Measurements from ENCODE around the gene UST. TPM values are rescaled to one million over a fixed set of nuclear protein-coding genes. Genes with fewer than 3 reads are reported as not detected.

The UST gene
- total RNA-seq, 4 donors from 2014 or later, result 2.3 to 8.4 (median 2.8) TPM

DNA sequence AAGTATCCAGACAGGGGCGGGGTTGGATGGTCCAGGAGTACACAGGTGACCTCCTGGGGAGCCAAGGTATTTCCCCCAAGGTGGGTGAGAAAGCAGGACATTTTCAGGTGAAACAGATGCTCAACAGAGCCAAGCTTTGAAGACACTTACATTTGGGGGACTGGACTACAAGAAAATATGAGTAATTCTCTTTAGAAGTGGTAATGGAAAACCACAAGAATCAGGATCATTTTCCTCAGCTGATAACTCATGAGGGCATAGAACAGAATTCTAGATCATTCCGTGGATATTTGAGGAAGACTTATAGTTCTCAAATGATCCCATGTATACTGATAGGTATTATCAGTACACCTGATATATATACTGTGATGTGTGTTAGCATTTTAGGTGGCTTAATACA is 89.9 kb downstream of the UST start:
- DNase-seq (no peak), ATAC-seq (no peak)
- Histone ChIP-seq H3K36me3 (no peaks in the 10 kb centered on the region), H3K4me1 (no peaks in the 10 kb centered on the region), H3K4me3 (no peak overlapping the region), H3K27ac (no peak overlapping the region), H3K9me3 (no peaks in the 10 kb centered on the region), H3K27me3 (no peaks in the 10 kb centered on the region)
- intact Hi-C loops (cut with DNase I; ENCODE audit: low total_unique reads), result no loop called here
- in situ Hi-C loops (cut with MboI; ENCODE audit: low sequenced_read_pairs in 4 of 4), result no loop called here
- TF ChIP-seq POLR2A (IDR thresholded peaks at IDR 0.05) (no peak), CTCF (IDR thresholded peaks at IDR 0.05 in 4 of 5, conservative IDR thresholded peaks at IDR 0.05 in 1 of 5) (no peak)

DNA sequence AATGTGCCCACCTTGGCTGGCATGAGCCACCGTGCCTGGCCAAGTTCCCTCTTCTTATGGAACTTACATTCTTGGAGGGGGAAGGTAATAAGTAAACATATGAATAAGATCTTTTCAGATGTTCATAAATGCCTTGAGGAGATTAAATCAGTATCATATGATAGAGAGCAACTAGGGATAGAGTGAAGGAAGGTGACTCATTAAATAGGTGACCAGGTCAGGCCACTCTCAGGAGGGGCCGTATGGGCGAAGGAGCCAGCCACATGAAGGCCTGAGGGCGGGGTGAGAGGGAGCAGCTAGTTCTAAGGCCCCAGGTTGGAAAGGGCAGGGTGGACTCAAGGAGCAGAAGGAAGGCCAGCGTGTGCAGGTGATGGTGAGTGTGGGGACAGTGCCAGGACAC is 91.1 kb downstream of the UST start:
- H3K4me3 ChIP-seq, result no peak overlapping the region
- H3K36me3 ChIP-seq, result no peaks in the 10 kb centered on the region
- DNase-seq, result no peak
- no peaks in the 10 kb centered on the region for H3K4me1 ChIP-seq
- in situ Hi-C loops (cut with MboI; ENCODE audit: low sequenced_read_pairs in 4 of 4), result no loop called here
- no peak for TF ChIP-seq POLR2A (IDR thresholded peaks at IDR 0.05)
- no peak for TF ChIP-seq CTCF (IDR thresholded peaks at IDR 0.05 in 4 of 5, conservative IDR thresholded peaks at IDR 0.05 in 1 of 5)
- H3K27ac ChIP-seq, result no peak overlapping the region
- no peaks in the 10 kb centered on the region for H3K9me3 ChIP-seq
- no peaks in the 10 kb centered on the region for H3K27me3 ChIP-seq
- ATAC-seq, result no peak
- intact Hi-C loops (cut with DNase I; ENCODE audit: low total_unique reads), result no loop called here

DNA sequence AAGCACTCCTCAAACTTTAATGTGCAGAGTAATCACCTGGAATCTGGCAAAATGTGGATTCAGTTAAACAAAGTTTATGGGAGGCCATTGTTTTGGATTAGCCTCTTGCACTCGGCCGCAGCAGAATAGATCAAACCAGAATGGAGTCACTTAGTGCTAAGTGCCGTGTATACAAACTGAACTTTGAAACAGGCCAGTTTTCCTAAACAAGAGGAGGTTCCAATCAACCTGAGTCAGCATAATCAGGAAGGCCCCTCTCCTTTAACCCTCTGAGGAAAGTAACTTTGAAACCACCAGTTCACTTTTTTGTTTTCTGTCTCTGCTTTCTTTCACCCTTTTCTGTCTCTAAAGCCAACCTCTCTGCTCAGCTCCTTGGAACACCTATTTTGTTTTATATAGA is 92.2 kb downstream of the UST start:
- ATAC-seq (no peak), DNase-seq (no peak)
- Histone ChIP-seq H3K4me1 (no peaks in the 10 kb centered on the region), H3K27ac (no peak overlapping the region), H3K4me3 (no peak overlapping the region), H3K9me3 (no peaks in the 10 kb centered on the region), H3K27me3 (no peaks in the 10 kb centered on the region), H3K36me3 (no peaks in the 10 kb centered on the region)
- intact Hi-C loops (cut with DNase I; ENCODE audit: low total_unique reads), result no loop called here
- in situ Hi-C loops (cut with MboI; ENCODE audit: low sequenced_read_pairs in 4 of 4), result no loop called here
- no peak for TF ChIP-seq CTCF (IDR thresholded peaks at IDR 0.05 in 4 of 5, conservative IDR thresholded peaks at IDR 0.05 in 1 of 5)
- TF ChIP-seq POLR2A (IDR thresholded peaks at IDR 0.05), result no peak

DNA sequence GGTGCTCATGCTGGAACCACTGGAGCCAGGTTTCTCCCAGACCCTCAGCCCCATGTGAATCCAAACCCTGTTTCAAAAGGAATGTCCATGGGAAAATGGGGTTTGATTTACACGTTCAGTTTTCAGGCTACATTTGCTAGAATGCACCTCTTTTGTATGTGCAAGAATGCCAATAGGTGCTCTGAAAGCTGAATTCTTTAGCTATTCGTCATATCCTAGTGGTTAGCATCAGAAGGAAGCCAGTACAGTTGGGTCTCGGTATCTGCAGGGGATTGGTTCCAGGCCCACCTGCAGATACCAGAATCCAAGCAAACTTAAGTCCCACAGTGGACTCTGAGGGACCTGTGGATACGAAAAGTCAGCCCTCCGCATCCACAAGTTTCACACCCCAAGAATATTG is 93.4 kb downstream of the UST start:
- intact Hi-C loops (cut with DNase I; ENCODE audit: low total_unique reads), result no loop called here
- Histone ChIP-seq H3K27me3 (no peaks in the 10 kb centered on the region), H3K9me3 (no peaks in the 10 kb centered on the region), H3K27ac (no peak overlapping the region), H3K4me3 (no peak overlapping the region), H3K36me3 (no peaks in the 10 kb centered on the region), H3K4me1 (no peaks in the 10 kb centered on the region)
- in situ Hi-C loops (cut with MboI; ENCODE audit: low sequenced_read_pairs in 4 of 4), result no loop called here
- DNase-seq (no peak), ATAC-seq (no peak)
- TF ChIP-seq CTCF (IDR thresholded peaks at IDR 0.05 in 4 of 5, conservative IDR thresholded peaks at IDR 0.05 in 1 of 5) (no peak), POLR2A (IDR thresholded peaks at IDR 0.05) (no peak)

DNA sequence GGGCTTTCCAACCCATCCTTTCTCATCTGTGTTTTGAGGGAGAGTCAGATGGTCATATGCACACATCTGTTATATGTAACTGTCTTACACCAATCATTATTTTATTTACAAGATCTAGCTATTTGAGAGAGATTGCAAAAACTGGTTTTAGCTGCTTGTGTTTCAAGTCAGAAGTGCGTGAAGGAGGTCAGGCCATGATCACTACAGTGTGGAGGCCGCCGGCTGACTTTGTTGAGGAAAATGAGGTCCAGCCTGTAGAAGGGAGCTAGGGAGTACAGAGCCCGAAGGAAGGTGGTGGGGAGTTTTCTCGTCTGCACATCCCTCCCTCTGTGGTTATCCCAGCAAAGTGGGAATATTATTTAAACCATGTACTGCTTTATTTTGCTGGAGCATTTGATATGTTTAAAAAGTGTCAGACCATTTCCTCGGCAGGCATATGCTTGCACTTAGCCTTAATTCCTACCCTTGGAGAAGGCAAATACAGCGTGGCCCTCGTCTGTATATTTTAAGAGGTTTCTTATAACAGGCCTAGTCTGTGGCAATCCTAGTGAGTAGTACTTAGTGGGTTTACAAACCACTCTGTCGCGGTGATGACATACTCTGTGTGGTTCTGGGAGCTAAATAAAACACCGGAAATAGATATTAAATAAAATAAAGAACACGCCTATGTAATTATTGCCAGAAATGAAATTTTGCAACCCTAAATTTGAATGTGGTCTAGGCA is 95.6 kb downstream of the UST start:
- in situ Hi-C loops (cut with MboI; ENCODE audit: low sequenced_read_pairs in 4 of 4), result no loop called here
- intact Hi-C loops (cut with DNase I; ENCODE audit: low total_unique reads), result no loop called here
- no peak for ATAC-seq
- Histone ChIP-seq H3K9me3 (no peaks in the 10 kb centered on the region), H3K4me3 (no peak overlapping the region), H3K27ac (no peak overlapping the region), H3K4me1 (no peaks in the 10 kb centered on the region), H3K36me3 (no peaks in the 10 kb centered on the region), H3K27me3 (no peaks in the 10 kb centered on the region)
- no peak for DNase-seq
- no peak for TF ChIP-seq CTCF (IDR thresholded peaks at IDR 0.05 in 4 of 5, conservative IDR thresholded peaks at IDR 0.05 in 1 of 5)

All from gastrocnemius medialis (tissue), 4 donors.